GM23248 (cell line): ENCODE measurements around the gene ARAP1. TPM values are rescaled to one million over a fixed set of nuclear protein-coding genes. Genes with fewer than 3 reads are reported as not detected.

Experiments
- DNase-seq: peaks from one replicate; pipeline ENCODE4 v3.0.0-alpha.2; 2015
- H2AFZ ChIP-seq: fragments of 200-600 bp; sonication (generic); 2 replicates; pipeline ENCODE4 v1.6.1; 2016; ENCODE audit warnings: antibody characterized with exemption
- H3F3A ChIP-seq: fragments of 200-600 bp; sonication (generic); 2 replicates; pipeline ENCODE4 v1.6.1; 2016; ENCODE audit warnings: mild to moderate bottlenecking, antibody characterized with exemption, mixed run types; ENCODE audit not compliant: insufficient read depth
- H3K27ac ChIP-seq: fragments of 200-600 bp; sonication (generic); 2 replicates; pipeline ENCODE4 v1.5.1; 2016; ENCODE audit warnings: mild to moderate bottlenecking
- H3K27me3 ChIP-seq: fragments of 200-600 bp; sonication (generic); replicated peaks from 2 replicates; pipeline ENCODE4 v1.6.1; 2016; ENCODE audit warnings: mild to moderate bottlenecking; ENCODE audit not compliant: insufficient read depth
- H3K36me3 ChIP-seq: fragments of 200-600 bp; sonication (generic); 2 replicates; pipeline ENCODE4 v1.6.1; 2016; ENCODE audit warnings: low read depth, mild to moderate bottlenecking
- H3K4me1 ChIP-seq: fragments of 200-600 bp; sonication (generic); 2 replicates; pipeline ENCODE4 v1.6.1; 2016; ENCODE audit warnings: mild to moderate bottlenecking; ENCODE audit not compliant: insufficient read depth
- H3K4me2 ChIP-seq: fragments of 200-600 bp; sonication (generic); one replicate; pipeline ENCODE4 v1.6.1; 2016; ENCODE audit warnings: mild to moderate bottlenecking; ENCODE audit not compliant: unreplicated experiment
- H3K4me3 ChIP-seq: fragments of 200-600 bp; sonication (generic); 2 replicates; pipeline ENCODE4 v1.5.1; 2016; ENCODE audit warnings: mild to moderate bottlenecking
- H3K79me2 ChIP-seq: fragments of 200-600 bp; sonication (generic); 2 replicates; pipeline ENCODE4 v1.6.1; 2016; ENCODE audit warnings: mild to moderate bottlenecking; ENCODE audit not compliant: insufficient read depth
- H3K9ac ChIP-seq: fragments of 200-600 bp; sonication (generic); 2 replicates; pipeline ENCODE4 v1.6.1; 2016; ENCODE audit warnings: mild to moderate bottlenecking
- H3K9me2 ChIP-seq: fragments of 200-600 bp; sonication (generic); 2 replicates; pipeline ENCODE4 v1.6.1; 2016; ENCODE audit warnings: mixed run types, mild to moderate bottlenecking, moderate library complexity; ENCODE audit not compliant: insufficient read depth
- H3K9me3 ChIP-seq: fragments of 200-600 bp; sonication (generic); one replicate; pipeline ENCODE4 v1.6.1; 2017; ENCODE audit warnings: low read depth
- H4K20me1 ChIP-seq: fragments of 200-600 bp; sonication (generic); 2 replicates; pipeline ENCODE4 v1.6.0; 2016; ENCODE audit not compliant: insufficient read depth
- EZH2 ChIP-seq: fragments of 200-600 bp; sonication (generic); IDR thresholded peaks from 2 replicates; pipeline ENCODE4 v1.6.1; 2018; ENCODE audit warnings: antibody characterized with exemption, mild to moderate bottlenecking; ENCODE audit not compliant: insufficient read depth, poor library complexity, severe bottlenecking
- EZH2phosphoT487 ChIP-seq: fragments of 200-600 bp; sonication (generic); IDR thresholded peaks from 2 replicates; pipeline ENCODE4 v1.6.1; 2018; ENCODE audit warnings: antibody characterized with exemption, moderate library complexity, mild to moderate bottlenecking, low read depth; ENCODE audit not compliant: insufficient read depth
- WGBS, 2 experiments: methylation state at CpG; one replicate each; pipeline ENCODE4 v1.1.6; 2015 to 2017; ENCODE audit warnings: low lambda C conversion rate in 2 of 2, low coverage in 1 of 2; ENCODE audit errors: missing lambda C conversion rate in 2 of 2; 5-methylcytosine and 5-hydroxymethylcytosine counted together
- in situ Hi-C: fragments of 300-500 bp; cut with MboI; formaldehyde crosslinking; loops from 2 replicates; pipeline ENCODE4 v1.15.0; 2020
- polyA plus RNA-seq: library from polyadenylated mRNA; unstranded; fragments of >200 nt; fragmentation: Nextera tagmentation; extraction: Ambion mirVana; gene quantifications from 2 replicates; pipeline ENCODE4 v1.2.1, GENCODE V29; 2016
- total RNA-seq: library from RNA; depleted of rRNA; stranded (reverse); fragments of >200 nt; shearing (Covaris generic); gene quantifications from 2 replicates; pipeline ENCODE4 v1.2.3, GENCODE V29; 2014

The ARAP1 gene
- total and polyA plus RNA-seq, 2 experiments from 2014 or later: 41.5 to 73.9 TPM

- no peak overlapping the region for H2AFZ ChIP-seq
- no peaks in the 10 kb centered on the region for H3K9me2 ChIP-seq
- H3K4me1 ChIP-seq: no peaks in the 10 kb centered on the region
- no peaks in the 10 kb centered on the region for H3F3A ChIP-seq
- TF ChIP-seq EZH2phosphoT487 (no peak), EZH2 (no peak)
- no peaks in the 10 kb centered on the region for H3K9me3 ChIP-seq
- H3K27ac ChIP-seq: no peak overlapping the region
- H3K9ac ChIP-seq: no peak overlapping the region
- H3K79me2 ChIP-seq: no peaks in the 10 kb centered on the region
- H4K20me1 ChIP-seq: no peaks in the 10 kb centered on the region
- DNase-seq: no peak
- no peaks in the 10 kb centered on the region for H3K27me3 ChIP-seq
- no peak overlapping the region for H3K4me3 ChIP-seq
- no peaks in the 10 kb centered on the region for H3K36me3 ChIP-seq
- H3K4me2 ChIP-seq: no peak overlapping the region
- in situ Hi-C loops: no loop called here
- WGBS, 2 experiments: 78 to 79% methylated on average over 2 of the region's 2 CpGs
These were observed 31.1 kb upstream of the ARAP1 start for GRCh38 chr11:72783144-72783905.

DNA sequence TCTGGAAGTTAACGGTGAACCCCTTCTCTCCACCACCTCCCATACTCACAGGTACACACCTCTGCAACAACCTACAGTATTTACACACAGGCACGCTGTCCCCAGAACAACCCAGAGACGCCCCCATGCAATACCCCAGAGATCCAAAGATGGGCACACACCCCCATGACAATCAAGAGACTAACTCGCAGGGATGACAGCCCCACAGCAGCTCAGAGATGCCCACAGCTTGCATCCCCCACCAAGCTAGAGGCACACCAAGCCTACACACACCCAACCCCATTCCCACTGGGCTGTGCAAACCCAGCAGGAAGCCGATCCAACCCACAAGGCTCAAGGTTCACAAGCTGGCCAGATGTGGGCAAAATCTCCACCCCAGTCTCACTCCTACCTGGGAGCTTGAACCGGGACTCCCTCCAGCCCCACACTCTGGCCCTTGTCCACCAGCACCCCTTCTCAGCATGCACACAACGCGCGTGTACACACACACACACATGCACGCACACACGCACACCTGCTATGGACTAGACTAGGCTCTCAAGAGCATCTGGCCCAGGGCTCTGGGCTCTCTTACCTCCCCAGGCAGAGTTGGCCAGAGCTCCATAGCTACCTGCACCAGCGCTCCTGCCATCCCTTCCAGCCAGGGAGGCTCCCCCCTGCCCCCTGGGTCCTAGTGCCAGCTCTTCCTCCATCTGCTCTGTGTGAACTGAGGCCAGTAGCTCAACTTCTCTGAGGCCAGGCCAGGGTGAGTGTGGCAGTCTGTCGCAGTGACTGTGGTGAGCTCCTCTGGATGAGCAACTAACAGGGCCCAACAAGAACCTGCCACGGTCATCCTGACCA lies 30.1 kb upstream of the ARAP1 start:
- peak overlapping the region; percentile 37 for H3K4me3 ChIP-seq
- in situ Hi-C loops: no loop called here
- H3K36me3 ChIP-seq: no peaks in the 10 kb centered on the region
- H3K4me2 ChIP-seq: no peak overlapping the region
- H3K79me2 ChIP-seq: no peaks in the 10 kb centered on the region
- H3K9me3 ChIP-seq: no peaks in the 10 kb centered on the region
- no peak overlapping the region for H3K27ac ChIP-seq
- H3K9ac ChIP-seq: no peak overlapping the region
- no peaks in the 10 kb centered on the region for H3K9me2 ChIP-seq
- DNase-seq: no peak
- no peak overlapping the region; the same call in 1 of the 2 replicates for H2AFZ ChIP-seq
- H3K4me1 ChIP-seq: no peaks in the 10 kb centered on the region
- no peaks in the 10 kb centered on the region for H3F3A ChIP-seq
- no peaks in the 10 kb centered on the region for H3K27me3 ChIP-seq
- no peaks in the 10 kb centered on the region for H4K20me1 ChIP-seq
- 58 to 59% methylated on average over 12 to 14 of the region's 14 CpGs for WGBS, 2 experiments
- TF ChIP-seq EZH2phosphoT487 (no peak), EZH2 (no peak)

DNA sequence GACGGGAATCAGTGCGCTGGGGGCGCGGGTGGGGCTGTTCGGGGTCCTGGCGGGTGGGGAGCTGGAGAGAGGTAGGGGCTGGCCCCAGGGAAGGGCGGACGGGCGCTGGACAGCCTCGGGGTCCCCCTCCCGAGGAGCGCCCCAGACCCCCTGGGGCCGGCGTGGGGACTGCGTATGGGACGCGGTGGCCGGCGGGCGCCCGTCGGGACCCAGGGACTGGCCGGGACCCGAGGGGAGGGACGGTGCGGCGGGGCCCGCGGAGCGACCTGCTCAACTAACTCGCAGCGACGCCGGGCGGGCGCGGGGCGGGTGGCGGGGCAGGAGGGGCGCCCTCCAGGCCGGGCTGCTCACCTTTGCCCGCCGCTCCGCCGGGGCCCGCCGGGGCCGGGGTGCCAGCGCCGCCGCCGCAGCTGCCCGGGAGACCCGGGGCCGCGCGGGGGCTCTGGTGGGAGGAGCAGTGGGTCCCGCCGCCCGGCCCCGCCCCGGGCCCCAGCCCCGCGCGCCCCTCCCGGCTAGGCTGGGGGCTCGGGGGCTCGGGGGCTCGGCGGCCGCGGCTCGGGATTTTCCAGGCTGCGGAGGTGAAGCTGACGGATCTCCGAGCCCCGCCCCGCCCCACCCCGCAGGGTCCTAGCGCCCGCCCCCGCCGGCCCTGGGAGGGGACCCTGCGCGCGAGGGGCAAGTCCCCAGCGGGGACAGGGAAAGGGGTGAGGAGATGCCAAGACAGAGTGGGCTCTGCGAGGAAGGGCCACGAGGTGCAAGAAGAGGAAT lies 29.3 kb upstream of the ARAP1 start:
- TF ChIP-seq EZH2phosphoT487 (no peak), EZH2 (no peak)
- no peaks in the 10 kb centered on the region for H3K36me3 ChIP-seq
- peak overlapping the region; percentile 58 for H2AFZ ChIP-seq
- no peak overlapping the region for H3K27ac ChIP-seq
- H3F3A ChIP-seq: no peaks in the 10 kb centered on the region
- in situ Hi-C loops: no loop called here
- peak overlapping the region; percentile 54 for H3K4me3 ChIP-seq
- H3K4me2 ChIP-seq: peak overlapping the region; percentile 76
- peak; percentile 34 for DNase-seq
- H3K9ac ChIP-seq: peak overlapping the region; percentile 26; the same call in 1 of the 2 replicates
- 2 to 3% methylated on average over 14 to 82 of the region's 89 CpGs for WGBS, 2 experiments
- H3K9me3 ChIP-seq: no peaks in the 10 kb centered on the region
- no peaks in the 10 kb centered on the region for H3K79me2 ChIP-seq
- no peaks in the 10 kb centered on the region for H3K27me3 ChIP-seq
- H3K4me1 ChIP-seq: no peaks in the 10 kb centered on the region
- H4K20me1 ChIP-seq: no peaks in the 10 kb centered on the region
- H3K9me2 ChIP-seq: no peaks in the 10 kb centered on the region

DNA sequence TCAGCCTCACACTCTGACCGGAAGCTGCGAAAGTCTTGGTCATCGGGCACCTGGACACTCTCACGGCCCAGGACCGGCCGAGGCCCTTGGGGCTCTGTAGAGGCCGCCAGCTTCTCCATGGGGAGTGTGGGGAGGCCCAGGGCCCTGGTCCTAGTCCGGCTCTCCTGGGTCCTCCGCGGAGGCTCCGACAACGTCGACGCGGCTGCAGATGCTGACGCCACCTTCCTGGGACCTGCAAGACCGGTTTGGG lies 28.8 kb upstream of the ARAP1 start:
- no peak for DNase-seq
- Histone ChIP-seq H3K9me3 (no peaks in the 10 kb centered on the region), H3K79me2 (no peaks in the 10 kb centered on the region), H3K36me3 (no peaks in the 10 kb centered on the region), H3K9me2 (no peaks in the 10 kb centered on the region), H3K4me1 (no peaks in the 10 kb centered on the region), H3K4me3 (peak overlapping the region; percentile 54), H3K9ac (peak overlapping the region; percentile 26; the same call in 1 of the 2 replicates), H3K27me3 (no peaks in the 10 kb centered on the region), H4K20me1 (no peaks in the 10 kb centered on the region), H3K27ac (no peak overlapping the region), H2AFZ (peak overlapping the region; percentile 58; the same call in 1 of the 2 replicates), H3F3A (no peaks in the 10 kb centered on the region), H3K4me2 (peak overlapping the region; percentile 76)
- TF ChIP-seq EZH2 (no peak), EZH2phosphoT487 (no peak)
- in situ Hi-C loops: no loop called here
- WGBS, 2 experiments: 35 to 43% methylated on average over 15 to 17 of the region's 17 CpGs
